ENCODE measurements around the gene POC1A. TPM values are rescaled to one million over a fixed set of nuclear protein-coding genes. Genes with fewer than 3 reads are reported as not detected.

Gene POC1A
- total and polyA plus RNA-seq, 2 of the 8 experiments (the other 6 are each of a cell fraction or from before 2014, with no cell fraction given), result 35.7 to 39.2 TPM

DNA sequence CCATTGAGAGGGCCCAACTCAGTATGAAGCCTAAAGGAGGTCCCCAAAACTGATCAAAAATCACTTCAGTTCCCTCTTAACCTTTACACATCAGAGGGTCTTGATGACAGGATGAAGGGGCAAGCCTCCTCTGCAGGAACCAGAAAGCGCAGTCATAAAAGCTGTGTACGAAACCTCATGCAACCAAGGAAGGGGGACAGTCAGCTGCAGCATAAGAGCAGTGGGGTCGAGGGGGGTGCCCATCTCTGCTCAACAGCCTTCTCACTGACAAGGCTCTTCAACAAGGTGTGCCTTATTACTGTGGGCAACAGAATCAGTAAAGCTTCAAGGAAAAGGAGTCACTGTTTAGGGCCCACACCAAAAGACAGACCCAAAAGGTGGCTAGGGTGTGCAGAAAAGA lies 3.9 kb downstream of the POC1A start:
- Histone ChIP-seq H2BK20ac (ENCODE audit: low read length) (no peak overlapping the region), H3K56ac (replicated peaks; ENCODE audit: insufficient read length, low read depth, low read length) (no peak overlapping the region), H3K9me3 (ENCODE audit: insufficient read depth in 2 of 2, low read depth in 1 of 2, low read length in 1 of 2) (no peaks in the 10 kb centered on the region), H3K23ac (ENCODE audit: insufficient read length) (no peak overlapping the region), H3K4me1 (replicated peaks in 1 of 4; ENCODE audit: control insufficient read depth in 3 of 4, insufficient read depth in 4 of 4, low read length in 3 of 4) (peaks cover 2 to 6% (median 4%) of the 10 kb centered on the region in 4 experiments; a peak in 4 of 7 replicates), H2AK5ac (ENCODE audit: low read depth, low read length) (no peak overlapping the region), H2AFZ (ENCODE audit: low read length) (no peak overlapping the region), H3K23me2 (ENCODE audit: low read depth, low read length) (peaks cover 6% of the 10 kb centered on the region; the same call in 1 of the 2 replicates), H3K79me1 (ENCODE audit: low read depth, low read length) (no peaks in the 10 kb centered on the region; the same call in 1 of the 2 replicates), H4K8ac (ENCODE audit: extremely low read depth, insufficient read depth, low read length) (no peak overlapping the region), H3K36me3 (ENCODE audit: control insufficient read depth in 2 of 4, insufficient read depth in 4 of 4, low read length in 3 of 4) (peaks cover 16 to 36% (median 26%) of the 10 kb centered on the region in 4 experiments), H2BK12ac (ENCODE audit: low read depth, low read length) (no peak overlapping the region), H3K27ac (ENCODE audit: low read depth, low read length) (no peak overlapping the region), H3K9ac (replicated peaks in 1 of 4; ENCODE audit: extremely low read depth in 1 of 4, low read depth in 3 of 4, low read length in 3 of 4) (no peak overlapping the region), H4K5ac (ENCODE audit: insufficient read length, low read depth, low read length) (no peak overlapping the region), H3K14ac (ENCODE audit: insufficient read length) (no peak overlapping the region), H3K4me3 (ENCODE audit: extremely low read depth in 1 of 4, insufficient read depth in 2 of 4, low read depth in 3 of 4, low read length in 4 of 4) (no peak overlapping the region), H2BK5ac (ENCODE audit: low read depth, low read length) (no peak overlapping the region), H3K4me2 (ENCODE audit: insufficient read depth in 1 of 2, low read depth in 2 of 2, low read length in 2 of 2) (no peak overlapping the region), H3K18ac (ENCODE audit: extremely low read depth, low read length) (no peak overlapping the region), H3K79me2 (ENCODE audit: control insufficient read depth in 1 of 2, insufficient read depth in 2 of 2, low read length in 2 of 2) (peaks cover 0 to 17% of the 10 kb centered on the region in 2 experiments; a peak in 2 of 4 replicates), H4K20me1 (replicated peaks in 1 of 2; ENCODE audit: control insufficient read depth in 1 of 2, insufficient read depth in 2 of 2, low read length in 2 of 2) (peaks cover 0 to 5% of the 10 kb centered on the region in 2 experiments), H3K27me3 (replicated peaks in 1 of 4; ENCODE audit: control insufficient read depth in 3 of 4, extremely low read depth in 1 of 4, insufficient read depth in 3 of 4, low read length in 3 of 4) (no peaks in the 10 kb centered on the region), H4K91ac (replicated peaks; ENCODE audit: insufficient read length, low read length) (no peak overlapping the region), H3K4ac (replicated peaks; ENCODE audit: insufficient read length, low read depth, low read length) (no peak overlapping the region), H2BK120ac (replicated peaks; ENCODE audit: low read depth, low read length) (no peak overlapping the region), H2BK15ac (ENCODE audit: low read length) (no peak overlapping the region)
- TF ChIP-seq ASH2L (IDR thresholded peaks at IDR 0.05; ENCODE audit: low read length) (no peak), RXRA (IDR thresholded peaks at IDR 0.05; ENCODE audit: insufficient read depth, low read depth, low read length) (no peak)
- CTCF ChIA-PET (ENCODE audit: partially characterized antibody), result interaction anchor here (0.5 to 14.6 kb wide), 8 partner anchors 14 to 1536 kb away, joined by 3 to 148 read pairs (median 4); partner anchors contain the start of gene DUSP7
- no peak for FAIRE-seq
- POLR2A ChIA-PET (ENCODE audit: partially characterized antibody), result interaction anchor here (0.9 to 4.4 kb wide), 4 partner anchors 14 to 157 kb away, joined by 3 to 30 read pairs (median 4); partner anchors contain the start of gene RPL29
- DNase-seq (ENCODE audit: low read depth in 1 of 2, low spot score in 2 of 2), result no peak
- WGBS, 2 experiments (ENCODE audit: extremely low coverage in 1 of 2, insufficient coverage in 1 of 2, insufficient read length in 1 of 2, insufficient replicate concordance in 2 of 2, low coverage in 1 of 2, low lambda C conversion rate in 2 of 2, missing lambda C conversion rate in 1 of 2), result 89% methylated on average over 3 of the region's 3 CpGs; no CpG with 5 or more reads in 1 of the 2 experiments

Measured in H1 (cell line).